HCEC 1CT (cell line): ENCODE data around the gene CACNA1C.
"Not testable (repeated sequence)": the region's sequence is repeated elsewhere in the genome, so short reads cannot be mapped to it uniquely, and the experiment has no call there.

ENCODE experiments used
- DNase-seq: peaks from one replicate; pipeline ENCODE4 v3.0.0-alpha.2; 2017

Gene CACNA1C

GRCh38 chr12:2685620-2686279, 633.0 kb downstream of the CACNA1C start:
- not testable (repeated sequence) for DNase-seq

- DNase-seq, result no peak
Observed at GRCh38 chr12:2686280-2686646, 633.5 kb downstream of the CACNA1C start.

GRCh38 chr12:2687058-2687457, 634.3 kb downstream of the CACNA1C start:
- no peak for DNase-seq

GRCh38 chr12:2687726-2688125, 634.9 kb downstream of the CACNA1C start:
- DNase-seq, result no peak

GRCh38 chr12:2688381-2688931, 635.7 kb downstream of the CACNA1C start:
- DNase-seq, result no peak

GRCh38 chr12:2689393-2689792, 636.6 kb downstream of the CACNA1C start:
- DNase-seq, result no peak

GRCh38 chr12:2689879-2690278, 637.1 kb downstream of the CACNA1C start:
- no peak for DNase-seq

GRCh38 chr12:2690348-2691005, 637.7 kb downstream of the CACNA1C start:
- DNase-seq, result no peak

- no peak for DNase-seq
Observed at GRCh38 chr12:2691006-2691344, 638.2 kb downstream of the CACNA1C start.

GRCh38 chr12:2691345-2692071, 638.7 kb downstream of the CACNA1C start:
- DNase-seq, result no peak

- DNase-seq, result no peak
Observed at GRCh38 chr12:2692080-2692479, 639.3 kb downstream of the CACNA1C start.

GRCh38 chr12:2693244-2693860, 640.6 kb downstream of the CACNA1C start:
- DNase-seq, result no peak

GRCh38 chr12:2693980-2694610, 641.3 kb downstream of the CACNA1C start:
- no peak for DNase-seq

GRCh38 chr12:2696136-2696535, 643.3 kb downstream of the CACNA1C start:
- no peak for DNase-seq

- DNase-seq, result no peak
Observed at GRCh38 chr12:2697057-2697800, 644.4 kb downstream of the CACNA1C start.

GRCh38 chr12:2698566-2698965, 645.8 kb downstream of the CACNA1C start:
- no peak for DNase-seq

- DNase-seq, result no peak
Observed at GRCh38 chr12:2710701-2711100, 657.9 kb downstream of the CACNA1C start.

- DNase-seq, result peak; percentile 9
Observed at GRCh38 chr12:2719392-2719791, 666.6 kb downstream of the CACNA1C start.

GRCh38 chr12:2722806-2723205, 670.0 kb downstream of the CACNA1C start:
- no peak for DNase-seq

- DNase-seq, result no peak
Observed at GRCh38 chr12:2732290-2732689, 679.5 kb downstream of the CACNA1C start.

GRCh38 chr12:2733493-2734355, 680.9 kb downstream of the CACNA1C start:
- DNase-seq, result no peak
